ENCODE data around the gene KCNK18.
"Not testable (repeated sequence)": the region's sequence is repeated elsewhere in the genome, so short reads cannot be mapped to it uniquely, and the experiment has no call there.

The KCNK18 gene

DNA sequence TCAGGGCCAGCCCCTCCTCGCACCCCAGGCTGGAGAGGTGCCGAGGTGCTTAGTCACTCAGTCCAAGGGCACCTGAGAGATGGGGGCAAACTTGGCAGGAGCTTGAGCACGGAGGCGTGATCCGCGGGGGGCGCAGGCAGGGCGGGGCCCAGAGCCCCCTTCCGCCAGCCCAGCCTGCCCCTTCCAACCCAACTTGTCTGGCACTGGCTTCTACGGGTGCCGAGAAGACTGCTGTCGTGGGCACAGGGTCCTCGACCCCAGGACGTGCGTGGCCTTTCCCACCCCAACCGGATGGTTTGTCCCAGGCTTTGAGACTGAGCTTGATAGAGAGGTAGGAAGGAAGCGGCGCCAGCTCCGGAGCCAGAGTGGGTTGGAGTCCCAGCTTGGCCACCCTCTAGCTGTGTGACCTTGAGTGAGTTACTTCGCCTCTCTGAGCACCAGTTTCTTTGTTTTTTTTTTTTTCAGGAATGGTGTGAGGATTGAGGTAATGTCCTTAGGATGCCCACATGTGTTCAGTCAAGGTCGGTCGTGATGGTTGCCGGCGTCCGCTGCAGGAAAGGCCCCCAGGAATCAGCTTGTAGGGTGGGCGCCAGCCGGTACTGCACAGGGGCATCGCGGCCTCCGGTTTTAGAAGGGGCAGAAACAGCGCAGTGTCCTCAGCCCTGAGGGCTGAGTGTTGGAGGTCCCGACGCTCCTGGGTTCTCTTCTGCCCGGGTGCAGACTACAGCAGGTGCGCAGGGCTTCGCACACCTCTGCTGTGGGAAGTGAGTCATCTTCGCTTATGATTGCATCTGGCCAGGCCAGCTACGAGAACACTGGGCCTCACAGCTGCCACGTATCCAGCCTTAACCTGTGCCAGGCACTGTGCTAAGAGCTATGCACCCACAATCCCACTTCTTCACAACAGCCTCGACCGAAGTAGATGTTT lies 30.6 kb upstream of the KCNK18 start:
- H3K9me3 ChIP-seq (ENCODE audit: control insufficient read depth, insufficient read depth, low read length), result no peaks in the 10 kb centered on the region
- no peaks in the 10 kb centered on the region for H3K36me3 ChIP-seq (ENCODE audit: insufficient read depth, low read length)
- H3K9ac ChIP-seq (ENCODE audit: low read depth, low read length), result peak overlapping the region; percentile 41; the same call in 1 of the 2 replicates
- H3K4me1 ChIP-seq (ENCODE audit: insufficient read depth, low read length), result peaks cover 5% of the 10 kb centered on the region

DNA sequence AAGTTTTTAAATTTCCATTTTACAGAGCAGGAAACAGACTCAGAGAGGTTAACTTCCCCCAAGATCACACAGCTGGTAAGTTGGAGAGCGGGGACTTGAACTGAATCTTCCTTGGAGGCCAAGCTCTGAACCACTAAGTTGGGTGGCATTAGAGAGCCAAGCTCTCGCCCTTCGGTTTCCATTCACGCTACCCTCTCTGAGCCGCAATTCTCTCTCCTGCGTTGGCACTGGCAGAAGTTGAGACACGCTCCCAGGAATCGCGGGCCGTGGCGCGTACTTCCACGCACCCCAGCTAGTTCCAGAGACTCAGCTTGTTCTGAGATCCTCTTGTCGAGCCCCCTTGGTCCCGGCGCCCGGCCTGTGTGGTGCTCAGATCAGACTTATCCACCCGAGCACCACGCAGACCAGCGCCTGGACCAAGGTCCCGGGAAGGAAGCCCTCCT lies 29.9 kb upstream of the KCNK18 start:
- Histone ChIP-seq H3K9ac (ENCODE audit: low read depth, low read length) (peak overlapping the region; percentile 69), H3K4me1 (ENCODE audit: insufficient read depth, low read length) (no peaks in the 10 kb centered on the region; the same call in 1 of the 2 replicates), H3K9me3 (ENCODE audit: control insufficient read depth, insufficient read depth, low read length) (no peaks in the 10 kb centered on the region), H3K36me3 (ENCODE audit: insufficient read depth, low read length) (no peaks in the 10 kb centered on the region)

DNA sequence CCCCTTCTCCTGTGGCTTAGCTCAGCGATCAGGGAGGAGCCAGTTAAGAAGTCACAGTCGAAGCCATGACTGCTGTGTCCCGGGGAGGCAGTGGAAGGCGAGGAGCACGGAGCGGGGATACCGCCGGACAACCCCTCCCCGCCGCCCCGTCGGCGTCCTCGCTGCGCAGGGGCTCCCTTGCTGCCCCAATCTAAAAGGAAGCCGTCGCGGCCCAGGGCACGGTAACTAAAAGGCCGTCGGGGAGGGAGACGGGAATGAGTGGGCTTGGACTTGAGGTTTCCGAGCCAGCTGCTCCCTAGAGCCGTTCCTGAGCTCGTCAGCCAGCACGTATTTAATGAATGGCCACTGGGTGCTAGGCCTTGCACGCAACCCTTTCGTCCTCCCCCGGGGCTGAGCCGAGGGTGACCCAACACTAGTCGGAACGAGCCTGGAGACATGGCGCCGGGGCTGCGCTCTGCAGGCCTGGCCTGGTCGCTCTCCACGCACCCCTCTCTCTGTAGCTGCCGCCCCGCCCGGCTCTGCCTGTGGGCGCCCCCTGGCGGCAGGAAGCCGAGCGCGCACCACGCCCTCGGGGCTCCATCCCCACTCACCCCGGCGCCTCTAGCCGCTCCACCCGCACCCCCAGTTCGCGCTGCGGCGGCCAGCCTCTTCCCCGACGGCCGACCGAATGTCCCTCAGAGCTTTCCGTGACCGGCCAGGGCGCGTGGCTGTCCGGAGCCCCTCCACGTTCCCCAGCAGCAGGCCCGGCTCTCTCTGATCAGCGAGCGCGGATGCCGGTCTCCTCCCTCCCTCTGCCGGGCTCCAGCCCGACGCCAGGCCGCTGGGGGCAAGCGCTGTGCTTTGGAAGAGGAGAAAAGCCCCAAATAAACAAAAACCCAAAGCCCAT lies 29.3 kb upstream of the KCNK18 start:
- H3K9me3 ChIP-seq (ENCODE audit: control insufficient read depth, insufficient read depth, low read length), result no peaks in the 10 kb centered on the region
- H3K36me3 ChIP-seq (ENCODE audit: insufficient read depth, low read length), result no peaks in the 10 kb centered on the region
- H3K4me1 ChIP-seq (ENCODE audit: insufficient read depth, low read length), result no peaks in the 10 kb centered on the region; the same call in 1 of the 2 replicates
- peak overlapping the region; percentile 69 for H3K9ac ChIP-seq (ENCODE audit: low read depth, low read length)

DNA sequence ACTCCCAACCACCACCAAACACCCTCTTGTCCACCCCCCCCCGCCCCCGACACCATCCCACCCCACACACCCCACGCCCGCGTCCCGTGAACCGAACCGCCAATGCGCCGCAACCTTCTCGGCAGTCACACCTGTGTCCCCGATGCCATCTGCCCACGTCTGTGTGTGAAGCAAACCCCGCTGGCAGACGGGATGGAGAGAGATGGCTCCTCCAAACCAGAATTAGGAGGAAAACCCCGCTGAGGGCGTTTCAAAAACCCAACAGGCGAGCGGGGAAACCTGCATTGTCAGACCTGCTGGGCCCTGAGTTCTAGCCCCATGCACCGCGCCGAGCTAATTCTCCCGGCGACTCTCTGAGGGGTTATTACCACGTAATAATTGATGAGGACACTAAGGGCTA lies 28.6 kb upstream of the KCNK18 start:
- Histone ChIP-seq H3K9me3 (ENCODE audit: control insufficient read depth, insufficient read depth, low read length) (no peaks in the 10 kb centered on the region), H3K9ac (ENCODE audit: low read depth, low read length) (peak overlapping the region; percentile 69; the same call in 1 of the 2 replicates), H3K36me3 (ENCODE audit: insufficient read depth, low read length) (no peaks in the 10 kb centered on the region), H3K4me1 (ENCODE audit: insufficient read depth, low read length) (no peaks in the 10 kb centered on the region; the same call in 1 of the 2 replicates)

DNA sequence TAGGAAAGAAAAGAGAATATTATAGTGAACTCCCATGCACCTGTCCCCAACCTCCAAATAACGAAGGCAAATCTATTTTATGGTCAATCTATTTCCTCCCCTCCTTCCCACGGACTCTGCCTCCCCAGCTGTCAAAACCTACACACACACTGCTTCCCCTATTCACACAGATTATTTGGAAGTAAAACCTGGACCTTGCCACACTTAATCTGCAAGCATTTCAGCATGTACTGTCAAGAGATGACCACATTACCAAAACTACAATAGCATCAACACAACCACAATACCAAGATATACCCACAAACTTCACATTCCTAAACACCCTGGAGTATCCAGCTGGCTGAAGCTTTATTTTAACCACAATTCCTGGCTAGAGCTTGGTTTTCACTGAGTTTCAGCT lies 27.8 kb upstream of the KCNK18 start:
- no peak overlapping the region for H3K9ac ChIP-seq (ENCODE audit: low read depth, low read length)
- no peaks in the 10 kb centered on the region for H3K9me3 ChIP-seq (ENCODE audit: control insufficient read depth, insufficient read depth, low read length)

DNA sequence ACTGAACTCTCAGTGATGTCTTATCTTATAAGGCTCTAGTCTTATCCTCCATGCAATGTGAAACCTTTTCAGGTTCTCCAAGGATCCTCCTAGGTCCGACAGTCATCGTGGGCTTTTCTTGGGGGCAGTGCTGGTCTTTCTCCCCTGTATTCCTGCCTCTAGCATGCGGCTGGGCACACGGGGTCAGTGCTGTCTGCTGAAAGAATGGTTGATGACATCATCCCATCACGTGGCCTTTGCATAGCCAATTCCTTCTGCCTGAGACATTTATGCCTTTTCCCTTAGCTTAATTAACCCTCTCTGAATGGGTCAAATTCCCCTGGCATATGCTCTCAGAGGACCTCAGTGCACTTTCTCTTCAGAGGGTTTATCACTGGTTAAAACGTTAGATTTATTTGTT lies 27.0 kb upstream of the KCNK18 start:
- Histone ChIP-seq H3K9ac (ENCODE audit: low read depth, low read length) (no peak overlapping the region), H3K4me1 (ENCODE audit: insufficient read depth, low read length) (no peaks in the 10 kb centered on the region; the same call in 1 of the 2 replicates), H3K36me3 (ENCODE audit: insufficient read depth, low read length) (no peaks in the 10 kb centered on the region), H3K9me3 (ENCODE audit: control insufficient read depth, insufficient read depth, low read length) (no peaks in the 10 kb centered on the region)

More for the DNA sequence above, 27.8 kb upstream of the KCNK18 start:
- Histone ChIP-seq H3K36me3 (ENCODE audit: insufficient read depth, low read length) (no peaks in the 10 kb centered on the region), H3K4me1 (ENCODE audit: insufficient read depth, low read length) (no peaks in the 10 kb centered on the region; the same call in 1 of the 2 replicates)

DNA sequence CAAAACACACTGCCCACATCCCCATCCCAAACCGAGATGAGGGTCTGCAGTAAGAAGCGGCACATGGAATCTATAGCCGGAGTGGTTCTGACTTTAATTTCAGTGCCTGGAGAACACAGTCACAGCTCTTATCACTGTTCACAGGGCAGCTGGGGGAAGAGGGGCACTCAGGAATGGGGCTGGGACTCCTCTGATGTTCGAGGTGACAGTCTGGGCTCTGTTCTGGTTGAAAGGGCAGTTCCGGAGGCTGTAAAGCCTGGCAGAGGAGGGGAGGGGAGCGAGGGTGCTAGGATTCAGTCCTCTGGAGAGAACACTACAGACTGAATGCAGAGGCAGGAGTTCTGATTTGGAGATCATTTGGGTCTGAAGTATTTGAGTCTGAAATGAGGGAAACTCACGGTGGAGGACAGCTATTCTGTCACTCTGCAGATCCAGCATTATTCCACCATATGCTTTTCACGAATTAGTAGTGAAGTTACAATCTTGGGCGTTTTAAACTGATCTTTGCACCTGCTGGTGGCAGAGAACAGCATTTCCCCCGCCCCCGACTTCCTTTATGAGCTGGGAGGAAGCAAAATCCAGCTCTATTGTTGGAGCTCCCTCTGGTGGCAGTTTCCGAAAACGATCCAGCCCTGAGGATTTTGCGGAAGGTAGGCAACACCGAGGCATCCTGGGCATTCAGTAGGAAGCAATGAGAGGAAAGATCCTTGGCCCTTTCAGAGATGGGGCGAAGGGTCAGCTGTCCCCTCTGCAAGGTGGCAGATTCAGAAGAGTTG lies 22.7 kb upstream of the KCNK18 start:
- Histone ChIP-seq H3K36me3 (ENCODE audit: insufficient read depth, low read length) (no peaks in the 10 kb centered on the region), H3K4me1 (ENCODE audit: insufficient read depth, low read length) (no peaks in the 10 kb centered on the region), H3K9ac (ENCODE audit: low read depth, low read length) (peak overlapping the region; percentile 41; the same call in 1 of the 2 replicates), H3K9me3 (ENCODE audit: control insufficient read depth, insufficient read depth, low read length) (no peaks in the 10 kb centered on the region)

DNA sequence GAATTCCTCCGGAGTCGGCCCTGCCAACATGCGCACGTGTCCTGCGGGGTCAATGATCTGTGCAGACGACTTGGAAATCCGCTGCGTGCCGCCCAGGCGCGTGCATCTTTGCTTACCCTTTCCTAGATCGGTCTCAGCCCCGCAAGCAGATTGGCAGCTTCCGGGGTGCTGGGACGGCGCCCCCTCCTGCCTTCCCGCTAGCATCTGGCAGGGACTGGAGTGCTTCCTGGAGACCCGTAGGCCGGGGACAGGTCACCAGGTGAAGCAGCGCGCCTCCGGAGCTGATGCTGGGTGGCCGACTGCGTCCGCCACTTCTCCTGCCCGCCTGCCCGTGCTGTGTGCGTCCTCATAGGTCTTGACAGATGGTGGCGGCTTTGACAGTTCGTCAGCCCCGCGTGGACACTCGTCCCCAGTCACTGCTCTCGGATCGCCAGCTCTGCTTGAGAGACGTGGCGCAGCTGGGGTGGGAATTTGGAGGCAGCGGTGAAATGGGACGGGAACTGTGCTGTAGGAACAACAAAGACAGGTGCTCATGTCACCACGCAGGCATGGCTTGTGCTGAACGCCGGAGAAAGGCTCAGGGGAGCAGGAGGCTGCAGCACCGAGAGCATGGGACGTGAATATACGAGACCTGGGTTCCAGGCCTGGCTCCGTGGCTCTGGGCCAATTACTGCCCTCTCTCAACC lies 21.9 kb upstream of the KCNK18 start:
- Histone ChIP-seq H3K36me3 (ENCODE audit: insufficient read depth, low read length) (no peaks in the 10 kb centered on the region), H3K4me1 (ENCODE audit: insufficient read depth, low read length) (no peaks in the 10 kb centered on the region), H3K9ac (ENCODE audit: low read depth, low read length) (peak overlapping the region; percentile 41; the same call in 1 of the 2 replicates), H3K9me3 (ENCODE audit: control insufficient read depth, insufficient read depth, low read length) (no peaks in the 10 kb centered on the region)

DNA sequence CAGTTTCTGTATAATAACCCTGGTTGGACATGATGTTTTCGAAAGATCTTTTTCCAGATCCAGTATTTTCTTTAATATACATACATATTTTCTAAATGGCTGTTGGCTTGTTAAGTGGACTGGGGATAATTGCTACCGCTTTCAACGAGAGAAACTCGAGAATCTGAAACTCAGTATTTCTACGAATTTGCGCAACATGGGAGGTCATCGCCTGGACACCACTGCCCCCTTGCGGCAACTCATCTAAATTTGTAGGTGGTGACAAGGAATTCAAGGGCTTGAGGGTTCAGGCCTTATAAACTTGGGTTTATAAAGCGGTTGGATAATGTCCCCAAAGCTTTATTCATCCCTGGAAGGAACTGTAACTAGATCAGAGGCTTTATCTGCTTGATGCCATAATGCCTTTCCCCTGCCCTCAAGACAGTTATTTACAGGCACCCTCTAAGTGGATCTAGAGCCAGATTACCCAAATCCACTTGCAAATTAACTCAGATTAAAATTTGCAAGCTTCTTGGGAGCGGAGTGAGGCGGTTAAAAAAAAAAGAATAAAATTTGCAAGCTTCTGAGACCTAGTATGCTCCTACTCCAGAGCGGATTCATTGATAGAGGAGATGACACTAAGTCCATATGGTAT lies 21.3 kb upstream of the KCNK18 start:
- H3K9ac ChIP-seq (ENCODE audit: low read depth, low read length), result peak overlapping the region; percentile 41; the same call in 1 of the 2 replicates
- H3K36me3 ChIP-seq (ENCODE audit: insufficient read depth, low read length), result no peaks in the 10 kb centered on the region
- no peaks in the 10 kb centered on the region for H3K9me3 ChIP-seq (ENCODE audit: control insufficient read depth, insufficient read depth, low read length)
- H3K4me1 ChIP-seq (ENCODE audit: insufficient read depth, low read length), result no peaks in the 10 kb centered on the region

DNA sequence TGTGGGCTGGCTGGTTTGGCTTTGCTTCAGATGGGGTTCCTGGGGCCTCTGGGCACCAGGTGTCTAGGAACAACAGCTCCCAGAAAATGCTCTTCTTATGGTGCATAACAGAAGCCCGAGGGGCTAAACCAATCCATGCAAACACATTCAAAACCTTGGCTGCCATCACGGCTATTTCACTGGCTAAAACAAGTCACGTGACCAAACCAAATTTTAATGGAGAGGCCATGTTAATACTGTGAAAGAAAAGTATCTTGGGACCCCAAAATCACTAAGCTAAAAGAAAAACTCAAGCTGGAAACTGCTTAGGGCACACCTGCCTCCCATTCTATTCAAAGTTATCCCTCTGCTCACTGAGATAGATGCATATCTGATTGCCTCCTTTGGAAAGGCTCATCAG lies 19.1 kb upstream of the KCNK18 start:
- Histone ChIP-seq H3K9me3 (ENCODE audit: control insufficient read depth, insufficient read depth, low read length) (no peaks in the 10 kb centered on the region), H3K9ac (ENCODE audit: low read depth, low read length) (no peak overlapping the region), H3K4me1 (ENCODE audit: insufficient read depth, low read length) (no peaks in the 10 kb centered on the region), H3K36me3 (ENCODE audit: insufficient read depth, low read length) (no peaks in the 10 kb centered on the region)

DNA sequence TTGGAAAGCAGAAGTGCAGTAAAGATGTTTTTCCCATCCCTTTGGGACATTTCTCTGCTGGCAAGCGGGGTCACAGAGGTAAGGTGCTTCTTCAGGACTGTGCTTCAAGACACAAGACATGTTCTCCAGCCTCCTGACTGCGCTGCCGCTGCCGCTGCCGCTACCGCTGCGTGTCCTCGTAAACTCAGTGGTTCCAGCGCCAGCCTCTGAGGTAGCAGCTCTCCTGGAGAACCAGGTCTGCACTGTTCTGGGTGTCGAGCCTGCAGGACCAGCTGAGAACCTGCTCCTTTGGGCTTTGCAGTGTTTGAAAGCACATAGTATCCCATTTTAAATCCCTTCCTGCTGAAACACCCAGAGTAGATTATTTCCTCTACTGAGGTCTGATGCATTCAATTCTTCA lies 13.0 kb upstream of the KCNK18 start:
- Histone ChIP-seq H3K9ac (ENCODE audit: low read depth, low read length) (no peak overlapping the region), H3K9me3 (ENCODE audit: control insufficient read depth, insufficient read depth, low read length) (no peaks in the 10 kb centered on the region; the same call in 1 of the 2 replicates), H3K4me1 (ENCODE audit: insufficient read depth, low read length) (peaks cover 3% of the 10 kb centered on the region; the same call in 1 of the 2 replicates), H3K36me3 (ENCODE audit: insufficient read depth, low read length) (no peaks in the 10 kb centered on the region)

DNA sequence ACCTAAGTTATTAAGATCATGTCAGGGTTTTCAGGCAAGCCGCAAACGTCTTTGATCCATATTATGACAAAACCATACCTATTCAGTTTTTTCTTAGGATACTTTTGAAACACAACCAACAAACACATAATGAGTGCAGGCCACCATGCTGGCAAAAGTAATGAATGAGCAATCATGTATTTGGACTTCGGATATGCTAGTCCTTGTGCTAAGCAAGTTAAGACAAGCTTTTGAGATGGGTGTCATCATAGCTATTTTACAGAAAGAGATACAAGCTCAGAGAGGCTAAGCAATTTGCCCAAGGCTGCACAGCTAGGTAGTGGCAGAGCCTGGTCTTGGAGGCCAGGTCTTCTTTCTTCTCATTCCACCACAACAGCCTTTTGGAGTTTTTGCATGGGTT lies 12.5 kb upstream of the KCNK18 start:
- Histone ChIP-seq H3K9me3 (ENCODE audit: control insufficient read depth, insufficient read depth, low read length) (no peaks in the 10 kb centered on the region; the same call in 1 of the 2 replicates), H3K36me3 (ENCODE audit: insufficient read depth, low read length) (no peaks in the 10 kb centered on the region), H3K9ac (ENCODE audit: low read depth, low read length) (no peak overlapping the region), H3K4me1 (ENCODE audit: insufficient read depth, low read length) (peaks cover 3% of the 10 kb centered on the region; the same call in 1 of the 2 replicates)

DNA sequence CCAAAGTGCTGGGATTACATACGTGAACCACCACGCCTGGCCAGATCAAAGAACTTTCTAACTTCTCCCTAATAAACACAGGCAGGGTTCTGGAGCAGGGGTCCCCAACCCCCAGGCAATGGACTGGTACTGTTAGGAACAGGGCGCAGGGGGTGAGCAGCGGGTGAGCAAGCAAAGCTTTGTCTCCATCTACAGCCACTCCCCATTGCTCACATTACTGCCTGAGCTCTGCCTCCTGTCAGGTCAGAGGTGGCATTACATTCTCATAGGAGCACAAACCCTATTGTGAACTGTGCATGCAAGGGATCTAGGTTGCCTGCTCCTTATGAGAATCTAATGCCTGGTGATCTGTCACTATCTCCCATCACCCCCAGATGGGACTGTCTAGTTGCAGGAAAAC lies 11.5 kb upstream of the KCNK18 start:
- H3K9ac ChIP-seq (ENCODE audit: low read depth, low read length); H3K36me3 ChIP-seq (ENCODE audit: insufficient read depth, low read length); H3K4me1 ChIP-seq (ENCODE audit: insufficient read depth, low read length); H3K9me3 ChIP-seq (ENCODE audit: control insufficient read depth, insufficient read depth, low read length): not testable (repeated sequence)

Data from ES-I3 (cell line).